GM12873 (cell line): ENCODE data around the gene ZNF784.

Experiments
- TF ChIP-seq, protein P1 (sequence below): IDR thresholded peaks from 2 replicates; pipeline ENCODE4 v1.5.1; 2012; ENCODE audit warnings: low read depth, mild to moderate bottlenecking, moderate library complexity, low read length, control low read depth; ENCODE audit not compliant: insufficient read depth; ENCODE audit errors: missing control alignments

ZNF784 gene

GRCh38 chr19:55592391-55593090 lies 31.8 kb downstream of the ZNF784 start:
- TF ChIP-seq, protein P1, sequence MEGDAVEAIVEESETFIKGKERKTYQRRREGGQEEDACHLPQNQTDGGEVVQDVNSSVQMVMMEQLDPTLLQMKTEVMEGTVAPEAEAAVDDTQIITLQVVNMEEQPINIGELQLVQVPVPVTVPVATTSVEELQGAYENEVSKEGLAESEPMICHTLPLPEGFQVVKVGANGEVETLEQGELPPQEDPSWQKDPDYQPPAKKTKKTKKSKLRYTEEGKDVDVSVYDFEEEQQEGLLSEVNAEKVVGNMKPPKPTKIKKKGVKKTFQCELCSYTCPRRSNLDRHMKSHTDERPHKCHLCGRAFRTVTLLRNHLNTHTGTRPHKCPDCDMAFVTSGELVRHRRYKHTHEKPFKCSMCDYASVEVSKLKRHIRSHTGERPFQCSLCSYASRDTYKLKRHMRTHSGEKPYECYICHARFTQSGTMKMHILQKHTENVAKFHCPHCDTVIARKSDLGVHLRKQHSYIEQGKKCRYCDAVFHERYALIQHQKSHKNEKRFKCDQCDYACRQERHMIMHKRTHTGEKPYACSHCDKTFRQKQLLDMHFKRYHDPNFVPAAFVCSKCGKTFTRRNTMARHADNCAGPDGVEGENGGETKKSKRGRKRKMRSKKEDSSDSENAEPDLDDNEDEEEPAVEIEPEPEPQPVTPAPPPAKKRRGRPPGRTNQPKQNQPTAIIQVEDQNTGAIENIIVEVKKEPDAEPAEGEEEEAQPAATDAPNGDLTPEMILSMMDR = no peak

DNA sequence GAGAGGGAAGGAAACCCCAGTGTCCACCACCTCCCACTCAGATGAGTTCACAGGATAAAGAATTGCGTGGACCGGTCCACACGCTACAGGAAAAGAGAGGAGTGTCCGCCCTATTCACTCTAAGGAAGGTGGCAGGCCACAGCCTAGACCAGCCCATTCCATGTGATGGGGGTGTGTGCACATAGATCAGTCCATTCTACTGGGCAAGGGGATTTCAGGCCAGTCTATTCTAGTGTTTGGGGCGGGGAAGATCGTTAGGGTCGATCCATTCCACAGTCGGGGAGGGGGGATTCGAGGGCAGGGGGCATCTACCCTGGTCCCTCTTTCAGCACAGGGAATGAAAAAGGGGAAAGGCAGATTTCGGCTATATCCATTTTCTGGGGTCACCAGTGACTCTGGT lies 32.8 kb downstream of the ZNF784 start:
- TF ChIP-seq, protein P1 = no peak

- TF ChIP-seq, protein P1 = no peak
Measured at GRCh38 chr19:55590617-55591016, 33.7 kb downstream of the ZNF784 start.

- TF ChIP-seq, protein P1 = no peak
Measured at GRCh38 chr19:55590109-55590508, 34.3 kb downstream of the ZNF784 start.

- TF ChIP-seq, protein P1 = no peak
Measured at GRCh38 chr19:55588738-55589137, 35.6 kb downstream of the ZNF784 start.

GRCh38 chr19:55586976-55587668 lies 37.2 kb downstream of the ZNF784 start:
- TF ChIP-seq, protein P1 = no peak

DNA sequence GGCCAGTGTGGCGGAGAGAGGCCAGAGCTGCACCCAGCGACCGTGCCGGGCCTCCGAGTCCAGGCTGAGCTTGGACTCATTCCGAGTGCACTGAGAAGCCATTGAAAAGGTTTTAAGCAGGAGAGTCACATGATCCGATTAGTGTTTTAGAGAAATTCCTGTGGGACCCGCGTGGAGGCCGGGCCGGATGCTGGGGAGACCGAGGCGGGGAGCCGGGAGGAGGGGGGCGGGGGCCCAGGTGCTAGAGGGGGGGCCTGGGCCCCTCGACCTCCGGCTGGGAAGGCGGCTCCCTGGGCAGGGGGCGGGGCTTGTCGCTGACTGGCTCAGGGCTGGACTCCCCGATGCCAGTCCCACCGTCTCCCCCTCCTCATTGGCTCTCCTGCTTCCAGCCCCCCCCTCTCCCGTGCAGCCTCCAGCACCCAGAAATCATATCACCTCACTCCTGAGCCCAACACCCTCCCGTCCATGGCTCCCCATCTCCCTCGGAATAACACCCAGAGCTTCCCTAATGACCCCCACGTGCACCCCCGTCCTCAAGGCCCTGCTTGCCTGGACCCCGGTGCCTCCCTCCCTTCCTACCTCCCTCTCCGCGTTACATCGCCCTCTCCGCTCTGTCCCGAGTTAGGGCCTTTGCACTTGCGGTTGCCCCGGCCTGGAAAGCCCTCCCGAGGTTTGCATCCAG lies 38.6 kb downstream of the ZNF784 start:
- TF ChIP-seq, protein P1 = no peak
